Mononuclear cell (primary cell): ENCODE data around the gene RIMS1. TPM values are rescaled to one million over a fixed set of nuclear protein-coding genes. Genes with fewer than 3 reads are reported as not detected.

Experiments
- H3K27me3 ChIP-seq: 2 replicates; pipeline ENCODE4 v1.6.0; 2011; ENCODE audit warnings: low read length, control low read depth; ENCODE audit not compliant: insufficient read depth
- H3K4me1 ChIP-seq: 2 replicates; pipeline ENCODE4 v1.5.1; 2011; ENCODE audit warnings: mild to moderate bottlenecking, low read length, control low read depth; ENCODE audit not compliant: insufficient read depth
- H3K4me3 ChIP-seq: 2 replicates; pipeline ENCODE4 v1.5.1; 2011; ENCODE audit warnings: mild to moderate bottlenecking, low read length, moderate library complexity
- H3K9me3 ChIP-seq: 2 replicates; pipeline ENCODE4 v1.5.1; 2011; ENCODE audit warnings: low read depth, mild to moderate bottlenecking, control low read depth, low read length
- total RNA-seq: library from RNA; depleted of rRNA; stranded (reverse); fragments of >200 nt; gene quantifications from one replicate; pipeline ENCODE4 v1.2.3, GENCODE V29; 2012

Gene RIMS1
- total RNA-seq, 1 donor = under 0.01 TPM

- Histone ChIP-seq H3K4me3 (no peak overlapping the region), H3K27me3 (no peaks in the 10 kb centered on the region), H3K9me3 (no peaks in the 10 kb centered on the region), H3K4me1 (no peaks in the 10 kb centered on the region)
Observed at GRCh38 chr6:72102561-72102960, 216.2 kb downstream of the RIMS1 start.

- H3K9me3 ChIP-seq = no peaks in the 10 kb centered on the region
- no peaks in the 10 kb centered on the region for H3K27me3 ChIP-seq
- H3K4me3 ChIP-seq = no peak overlapping the region
- H3K4me1 ChIP-seq = no peaks in the 10 kb centered on the region
Observed at GRCh38 chr6:72111611-72112010, 225.3 kb downstream of the RIMS1 start.

GRCh38 chr6:72130327-72130726 is 244.0 kb downstream of the RIMS1 start:
- Histone ChIP-seq H3K4me3 (no peak overlapping the region), H3K4me1 (no peaks in the 10 kb centered on the region), H3K9me3 (no peaks in the 10 kb centered on the region), H3K27me3 (no peaks in the 10 kb centered on the region)

- Histone ChIP-seq H3K27me3 (no peaks in the 10 kb centered on the region), H3K4me3 (no peak overlapping the region), H3K4me1 (no peaks in the 10 kb centered on the region), H3K9me3 (no peaks in the 10 kb centered on the region)
Observed at GRCh38 chr6:72132427-72132826, 246.1 kb downstream of the RIMS1 start.

GRCh38 chr6:72132851-72133250 is 246.5 kb downstream of the RIMS1 start:
- Histone ChIP-seq H3K9me3 (no peaks in the 10 kb centered on the region), H3K4me3 (no peak overlapping the region), H3K4me1 (no peaks in the 10 kb centered on the region), H3K27me3 (no peaks in the 10 kb centered on the region)

- H3K9me3 ChIP-seq = no peaks in the 10 kb centered on the region
- no peaks in the 10 kb centered on the region for H3K27me3 ChIP-seq
- no peaks in the 10 kb centered on the region for H3K4me1 ChIP-seq
- H3K4me3 ChIP-seq = no peak overlapping the region
Observed at GRCh38 chr6:72133324-72133723, 247.0 kb downstream of the RIMS1 start.

- Histone ChIP-seq H3K27me3 (no peaks in the 10 kb centered on the region), H3K4me3 (no peak overlapping the region), H3K9me3 (no peaks in the 10 kb centered on the region), H3K4me1 (no peaks in the 10 kb centered on the region)
Observed at GRCh38 chr6:72140795-72141194, 254.4 kb downstream of the RIMS1 start.

GRCh38 chr6:72149715-72150114 is 263.4 kb downstream of the RIMS1 start:
- Histone ChIP-seq H3K4me1 (no peaks in the 10 kb centered on the region), H3K9me3 (peaks cover 8% of the 10 kb centered on the region), H3K4me3 (no peak overlapping the region), H3K27me3 (no peaks in the 10 kb centered on the region)

GRCh38 chr6:72151742-72152141 is 265.4 kb downstream of the RIMS1 start:
- H3K9me3 ChIP-seq = peaks cover 8% of the 10 kb centered on the region
- H3K27me3 ChIP-seq = no peaks in the 10 kb centered on the region
- H3K4me1 ChIP-seq = no peaks in the 10 kb centered on the region
- no peak overlapping the region for H3K4me3 ChIP-seq

- H3K4me3 ChIP-seq = no peak overlapping the region
- no peaks in the 10 kb centered on the region for H3K4me1 ChIP-seq
- H3K27me3 ChIP-seq = peaks cover 8% of the 10 kb centered on the region
- no peaks in the 10 kb centered on the region for H3K9me3 ChIP-seq
Observed at GRCh38 chr6:72175916-72176315, 289.6 kb downstream of the RIMS1 start.

GRCh38 chr6:72182337-72183246 is 296.2 kb downstream of the RIMS1 start:
- Histone ChIP-seq H3K4me1 (no peaks in the 10 kb centered on the region), H3K4me3 (no peak overlapping the region), H3K27me3 (peaks cover 42% of the 10 kb centered on the region), H3K9me3 (no peaks in the 10 kb centered on the region)

GRCh38 chr6:72203983-72204382 is 317.6 kb downstream of the RIMS1 start:
- Histone ChIP-seq H3K27me3 (no peaks in the 10 kb centered on the region), H3K4me3 (no peak overlapping the region), H3K4me1 (no peaks in the 10 kb centered on the region), H3K9me3 (no peaks in the 10 kb centered on the region)

GRCh38 chr6:72205500-72205899 is 319.1 kb downstream of the RIMS1 start:
- no peaks in the 10 kb centered on the region for H3K4me1 ChIP-seq
- H3K9me3 ChIP-seq = no peaks in the 10 kb centered on the region
- H3K27me3 ChIP-seq = no peaks in the 10 kb centered on the region
- no peak overlapping the region for H3K4me3 ChIP-seq

GRCh38 chr6:72206606-72207005 is 320.3 kb downstream of the RIMS1 start:
- Histone ChIP-seq H3K27me3 (no peaks in the 10 kb centered on the region), H3K9me3 (no peaks in the 10 kb centered on the region), H3K4me1 (no peaks in the 10 kb centered on the region), H3K4me3 (no peak overlapping the region)

GRCh38 chr6:72212686-72213085 is 326.3 kb downstream of the RIMS1 start:
- no peaks in the 10 kb centered on the region for H3K9me3 ChIP-seq

GRCh38 chr6:72213654-72214053 is 327.3 kb downstream of the RIMS1 start:
- Histone ChIP-seq H3K4me3 (no peak overlapping the region), H3K27me3 (no peaks in the 10 kb centered on the region), H3K4me1 (no peaks in the 10 kb centered on the region), H3K9me3 (no peaks in the 10 kb centered on the region)

More at GRCh38 chr6:72212686-72213085, 326.3 kb downstream of the RIMS1 start:
- Histone ChIP-seq H3K27me3 (no peaks in the 10 kb centered on the region), H3K4me1 (no peaks in the 10 kb centered on the region), H3K4me3 (no peak overlapping the region)
